Measurements from ENCODE around the gene GBP3.

DNA sequence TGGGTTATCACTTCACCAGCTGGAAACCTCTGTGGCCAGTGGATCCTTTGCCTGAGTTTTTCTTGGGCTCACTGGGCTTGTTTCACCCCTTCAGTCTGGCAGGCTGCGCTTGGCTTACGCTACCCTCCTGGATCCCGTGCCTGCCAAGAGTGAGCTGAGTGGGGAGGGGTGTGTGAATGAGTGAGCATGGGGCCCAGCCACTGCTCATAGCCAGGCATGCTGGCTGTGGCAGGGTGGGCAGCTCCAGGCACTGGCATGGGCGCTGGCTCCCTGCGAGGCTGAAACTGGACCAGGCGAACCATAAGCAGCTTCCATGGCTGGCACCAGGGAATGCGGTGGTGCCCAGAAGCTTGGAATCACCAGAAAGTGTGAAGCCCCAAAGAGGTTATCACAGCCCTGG, 19.8 kb upstream of the GBP3 start:
- TF ChIP-seq, protein P1, sequence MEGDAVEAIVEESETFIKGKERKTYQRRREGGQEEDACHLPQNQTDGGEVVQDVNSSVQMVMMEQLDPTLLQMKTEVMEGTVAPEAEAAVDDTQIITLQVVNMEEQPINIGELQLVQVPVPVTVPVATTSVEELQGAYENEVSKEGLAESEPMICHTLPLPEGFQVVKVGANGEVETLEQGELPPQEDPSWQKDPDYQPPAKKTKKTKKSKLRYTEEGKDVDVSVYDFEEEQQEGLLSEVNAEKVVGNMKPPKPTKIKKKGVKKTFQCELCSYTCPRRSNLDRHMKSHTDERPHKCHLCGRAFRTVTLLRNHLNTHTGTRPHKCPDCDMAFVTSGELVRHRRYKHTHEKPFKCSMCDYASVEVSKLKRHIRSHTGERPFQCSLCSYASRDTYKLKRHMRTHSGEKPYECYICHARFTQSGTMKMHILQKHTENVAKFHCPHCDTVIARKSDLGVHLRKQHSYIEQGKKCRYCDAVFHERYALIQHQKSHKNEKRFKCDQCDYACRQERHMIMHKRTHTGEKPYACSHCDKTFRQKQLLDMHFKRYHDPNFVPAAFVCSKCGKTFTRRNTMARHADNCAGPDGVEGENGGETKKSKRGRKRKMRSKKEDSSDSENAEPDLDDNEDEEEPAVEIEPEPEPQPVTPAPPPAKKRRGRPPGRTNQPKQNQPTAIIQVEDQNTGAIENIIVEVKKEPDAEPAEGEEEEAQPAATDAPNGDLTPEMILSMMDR (IDR thresholded peaks at IDR 0.05; ENCODE audit: low read depth, low read length, poor library complexity, severe bottlenecking): no peak
- TF ChIP-seq EZH2phosphoT487 (IDR thresholded peaks at IDR 0.05; ENCODE audit: borderline replicate concordance, low read length): no peak
